Stimulated activated memory B cell treated with anti-CD40 and anti-IgM and Interleukin-4, amounts not matched to agents 10 μg/mL and 1 μg/mL and 100 μg/mL, for 72 hours (primary cell): ENCODE results near the gene DYNC2H1.

Source experiments
- ATAC-seq: fragments of 150-1000 bp; cut with Tn5 transposase; 2 replicates; pipeline ENCODE4 v1.10.0; 2021
- H3K27ac Mint-ChIP-seq: one replicate; pipeline ENCODE4 v1.8.0; 2022; ENCODE audit warnings: mild to moderate bottlenecking, mixed read lengths
- H3K27me3 Mint-ChIP-seq: one replicate; pipeline ENCODE4 v1.8.0; 2022; ENCODE audit warnings: mixed read lengths
- H3K36me3 Mint-ChIP-seq: one replicate; pipeline ENCODE4 v1.8.0; 2022; ENCODE audit warnings: mixed read lengths
- H3K4me1 Mint-ChIP-seq: one replicate; pipeline ENCODE4 v1.8.0; 2022; ENCODE audit warnings: mixed read lengths
- H3K4me3 Mint-ChIP-seq: one replicate; pipeline ENCODE4 v1.8.0; 2022; ENCODE audit warnings: mild to moderate bottlenecking, moderate library complexity, mixed read lengths
- H3K9me3 Mint-ChIP-seq: one replicate; pipeline ENCODE4 v1.8.0; 2022; ENCODE audit warnings: mixed read lengths

DYNC2H1 gene

GRCh38 chr11:103284260-103284659 is 175.0 kb downstream of the DYNC2H1 start:
- H3K36me3 Mint-ChIP-seq = no peaks in the 10 kb centered on the region
- no peaks in the 10 kb centered on the region for H3K27me3 Mint-ChIP-seq
- no peak for ATAC-seq
- no peak overlapping the region for H3K27ac Mint-ChIP-seq
- H3K4me1 Mint-ChIP-seq = no peaks in the 10 kb centered on the region
- no peaks in the 10 kb centered on the region for H3K9me3 Mint-ChIP-seq
- H3K4me3 Mint-ChIP-seq = no peak overlapping the region

GRCh38 chr11:103294516-103294915 is 185.3 kb downstream of the DYNC2H1 start:
- H3K27me3 Mint-ChIP-seq = no peaks in the 10 kb centered on the region

GRCh38 chr11:103295704-103296103 is 186.5 kb downstream of the DYNC2H1 start:
- Mint-ChIP-seq H3K27me3 (no peaks in the 10 kb centered on the region), H3K27ac (no peak overlapping the region), H3K9me3 (peaks cover 37% of the 10 kb centered on the region), H3K4me3 (no peak overlapping the region), H3K36me3 (peaks cover 21% of the 10 kb centered on the region), H3K4me1 (no peaks in the 10 kb centered on the region)
- ATAC-seq = no peak

More at GRCh38 chr11:103294516-103294915, 185.3 kb downstream of the DYNC2H1 start:
- Mint-ChIP-seq H3K27ac (no peak overlapping the region), H3K36me3 (peaks cover 21% of the 10 kb centered on the region), H3K9me3 (peaks cover 39% of the 10 kb centered on the region), H3K4me1 (no peaks in the 10 kb centered on the region), H3K4me3 (no peak overlapping the region)
- ATAC-seq = no peak

GRCh38 chr11:103297900-103298299 is 188.7 kb downstream of the DYNC2H1 start:
- H3K4me1 Mint-ChIP-seq = no peaks in the 10 kb centered on the region
- ATAC-seq = no peak
- H3K36me3 Mint-ChIP-seq = peaks cover 15% of the 10 kb centered on the region
- no peaks in the 10 kb centered on the region for H3K27me3 Mint-ChIP-seq
- no peak overlapping the region for H3K4me3 Mint-ChIP-seq
- peaks cover 27% of the 10 kb centered on the region for H3K9me3 Mint-ChIP-seq
- H3K27ac Mint-ChIP-seq = no peak overlapping the region

GRCh38 chr11:103315248-103315647 is 206.0 kb downstream of the DYNC2H1 start:
- Mint-ChIP-seq H3K36me3 (no peaks in the 10 kb centered on the region), H3K27me3 (no peaks in the 10 kb centered on the region), H3K4me1 (no peaks in the 10 kb centered on the region), H3K9me3 (no peaks in the 10 kb centered on the region), H3K4me3 (no peak overlapping the region), H3K27ac (no peak overlapping the region)
- ATAC-seq = no peak

- H3K4me3 Mint-ChIP-seq = no peak overlapping the region
- no peaks in the 10 kb centered on the region for H3K36me3 Mint-ChIP-seq
- H3K9me3 Mint-ChIP-seq = no peaks in the 10 kb centered on the region
- H3K4me1 Mint-ChIP-seq = no peaks in the 10 kb centered on the region
- H3K27me3 Mint-ChIP-seq = no peaks in the 10 kb centered on the region
- H3K27ac Mint-ChIP-seq = no peak overlapping the region
- no peak for ATAC-seq
Observed at GRCh38 chr11:103317118-103317517, 207.9 kb downstream of the DYNC2H1 start.

- no peak overlapping the region for H3K4me3 Mint-ChIP-seq
- ATAC-seq = no peak
- no peaks in the 10 kb centered on the region for H3K27me3 Mint-ChIP-seq
Observed at GRCh38 chr11:103322821-103323220, 213.6 kb downstream of the DYNC2H1 start.

GRCh38 chr11:103325686-103326069 is 216.5 kb downstream of the DYNC2H1 start:
- no peak for ATAC-seq
- H3K27me3 Mint-ChIP-seq = no peaks in the 10 kb centered on the region
- no peaks in the 10 kb centered on the region for H3K9me3 Mint-ChIP-seq
- no peak overlapping the region for H3K27ac Mint-ChIP-seq
- H3K4me1 Mint-ChIP-seq = peaks cover 8% of the 10 kb centered on the region
- H3K36me3 Mint-ChIP-seq = peaks cover 5% of the 10 kb centered on the region
- no peak overlapping the region for H3K4me3 Mint-ChIP-seq

More at GRCh38 chr11:103322821-103323220, 213.6 kb downstream of the DYNC2H1 start:
- Mint-ChIP-seq H3K4me1 (peaks cover 8% of the 10 kb centered on the region), H3K9me3 (no peaks in the 10 kb centered on the region), H3K27ac (no peak overlapping the region), H3K36me3 (peaks cover 5% of the 10 kb centered on the region)

GRCh38 chr11:103326070-103326794 is 217.0 kb downstream of the DYNC2H1 start:
- Mint-ChIP-seq H3K27me3 (no peaks in the 10 kb centered on the region), H3K4me1 (peaks cover 8% of the 10 kb centered on the region)

GRCh38 chr11:103327721-103328120 is 218.5 kb downstream of the DYNC2H1 start:
- H3K27me3 Mint-ChIP-seq = no peaks in the 10 kb centered on the region
- no peak overlapping the region for H3K27ac Mint-ChIP-seq
- peaks cover 8% of the 10 kb centered on the region for H3K4me1 Mint-ChIP-seq
- peaks cover 5% of the 10 kb centered on the region for H3K36me3 Mint-ChIP-seq
- ATAC-seq = no peak
- H3K9me3 Mint-ChIP-seq = no peaks in the 10 kb centered on the region
- H3K4me3 Mint-ChIP-seq = no peak overlapping the region

More at GRCh38 chr11:103326070-103326794, 217.0 kb downstream of the DYNC2H1 start:
- Mint-ChIP-seq H3K36me3 (peaks cover 5% of the 10 kb centered on the region), H3K4me3 (no peak overlapping the region), H3K9me3 (no peaks in the 10 kb centered on the region), H3K27ac (no peak overlapping the region)
- ATAC-seq = peak; percentile 48

GRCh38 chr11:103332409-103332808 is 223.2 kb downstream of the DYNC2H1 start:
- H3K27me3 Mint-ChIP-seq = no peaks in the 10 kb centered on the region
- H3K27ac Mint-ChIP-seq = no peak overlapping the region
- H3K36me3 Mint-ChIP-seq = no peaks in the 10 kb centered on the region

GRCh38 chr11:103338621-103339484 is 229.6 kb downstream of the DYNC2H1 start:
- no peak overlapping the region for H3K27ac Mint-ChIP-seq
- no peak overlapping the region for H3K4me3 Mint-ChIP-seq
- no peaks in the 10 kb centered on the region for H3K36me3 Mint-ChIP-seq
- H3K27me3 Mint-ChIP-seq = no peaks in the 10 kb centered on the region
- H3K4me1 Mint-ChIP-seq = no peaks in the 10 kb centered on the region
- no peak for ATAC-seq
- no peaks in the 10 kb centered on the region for H3K9me3 Mint-ChIP-seq

More at GRCh38 chr11:103332409-103332808, 223.2 kb downstream of the DYNC2H1 start:
- Mint-ChIP-seq H3K4me1 (no peaks in the 10 kb centered on the region), H3K4me3 (no peak overlapping the region), H3K9me3 (no peaks in the 10 kb centered on the region)
- no peak for ATAC-seq

- Mint-ChIP-seq H3K4me1 (no peaks in the 10 kb centered on the region), H3K36me3 (no peaks in the 10 kb centered on the region), H3K9me3 (no peaks in the 10 kb centered on the region), H3K4me3 (no peak overlapping the region), H3K27me3 (no peaks in the 10 kb centered on the region), H3K27ac (no peak overlapping the region)
- ATAC-seq = no peak
Observed at GRCh38 chr11:103339485-103339857, 230.2 kb downstream of the DYNC2H1 start.

- Mint-ChIP-seq H3K27ac (no peak overlapping the region), H3K4me3 (no peak overlapping the region), H3K4me1 (no peaks in the 10 kb centered on the region), H3K36me3 (no peaks in the 10 kb centered on the region), H3K9me3 (no peaks in the 10 kb centered on the region), H3K27me3 (no peaks in the 10 kb centered on the region)
- no peak for ATAC-seq
Observed at GRCh38 chr11:103340956-103341355, 231.7 kb downstream of the DYNC2H1 start.

GRCh38 chr11:103344886-103345285 is 235.7 kb downstream of the DYNC2H1 start:
- Mint-ChIP-seq H3K4me3 (no peak overlapping the region), H3K27ac (no peak overlapping the region), H3K4me1 (no peaks in the 10 kb centered on the region), H3K27me3 (no peaks in the 10 kb centered on the region), H3K36me3 (no peaks in the 10 kb centered on the region), H3K9me3 (no peaks in the 10 kb centered on the region)
- no peak for ATAC-seq

GRCh38 chr11:103349595-103349994 is 240.4 kb downstream of the DYNC2H1 start:
- Mint-ChIP-seq H3K9me3 (peaks cover 3% of the 10 kb centered on the region), H3K27ac (no peak overlapping the region), H3K4me3 (no peak overlapping the region), H3K27me3 (no peaks in the 10 kb centered on the region), H3K4me1 (no peaks in the 10 kb centered on the region), H3K36me3 (no peaks in the 10 kb centered on the region)
- no peak for ATAC-seq
